ENCODE results near the gene ATP10B.

- TF ChIP-seq CTCF (IDR thresholded peaks at IDR 0.05) (no peak), POLR2AphosphoS5 (IDR thresholded peaks at IDR 0.05) (no peak), EP300 (IDR thresholded peaks at IDR 0.05; ENCODE audit: low read depth) (no peak)
Observed at GRCh38 chr5:160727296-160727997, 124.6 kb downstream of the ATP10B start.

Data from transverse colon (tissue), 4 donors.